Measurements from ENCODE around the gene AIG1.
"Not testable (repeated sequence)": the region's sequence is repeated elsewhere in the genome, so short reads cannot be mapped to it uniquely, and the experiment has no call there.

Gene AIG1

GRCh38 chr6:143074101-143074500, 13.4 kb downstream of the AIG1 start:
- in situ Hi-C loops (cut with HindIII; ENCODE audit: low sequenced_read_pairs), result no loop called here
- H3K4me3 ChIP-seq (ENCODE audit: low read depth, low read length), result no peak overlapping the region
- no peak for DNase-seq (ENCODE audit: low read depth, low spot score)
- TF ChIP-seq, protein P1, sequence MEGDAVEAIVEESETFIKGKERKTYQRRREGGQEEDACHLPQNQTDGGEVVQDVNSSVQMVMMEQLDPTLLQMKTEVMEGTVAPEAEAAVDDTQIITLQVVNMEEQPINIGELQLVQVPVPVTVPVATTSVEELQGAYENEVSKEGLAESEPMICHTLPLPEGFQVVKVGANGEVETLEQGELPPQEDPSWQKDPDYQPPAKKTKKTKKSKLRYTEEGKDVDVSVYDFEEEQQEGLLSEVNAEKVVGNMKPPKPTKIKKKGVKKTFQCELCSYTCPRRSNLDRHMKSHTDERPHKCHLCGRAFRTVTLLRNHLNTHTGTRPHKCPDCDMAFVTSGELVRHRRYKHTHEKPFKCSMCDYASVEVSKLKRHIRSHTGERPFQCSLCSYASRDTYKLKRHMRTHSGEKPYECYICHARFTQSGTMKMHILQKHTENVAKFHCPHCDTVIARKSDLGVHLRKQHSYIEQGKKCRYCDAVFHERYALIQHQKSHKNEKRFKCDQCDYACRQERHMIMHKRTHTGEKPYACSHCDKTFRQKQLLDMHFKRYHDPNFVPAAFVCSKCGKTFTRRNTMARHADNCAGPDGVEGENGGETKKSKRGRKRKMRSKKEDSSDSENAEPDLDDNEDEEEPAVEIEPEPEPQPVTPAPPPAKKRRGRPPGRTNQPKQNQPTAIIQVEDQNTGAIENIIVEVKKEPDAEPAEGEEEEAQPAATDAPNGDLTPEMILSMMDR (IDR thresholded peaks at IDR 0.05; ENCODE audit: low read depth, low read length), result no peak

GRCh38 chr6:143074670-143075318, 14.1 kb downstream of the AIG1 start:
- TF ChIP-seq, protein P1 (IDR thresholded peaks at IDR 0.05; ENCODE audit: low read depth, low read length), result no peak
- no peak overlapping the region for H3K4me3 ChIP-seq (ENCODE audit: low read depth, low read length)
- no peak for DNase-seq (ENCODE audit: low read depth, low spot score)
- in situ Hi-C loops (cut with HindIII; ENCODE audit: low sequenced_read_pairs), result no loop called here

DNA sequence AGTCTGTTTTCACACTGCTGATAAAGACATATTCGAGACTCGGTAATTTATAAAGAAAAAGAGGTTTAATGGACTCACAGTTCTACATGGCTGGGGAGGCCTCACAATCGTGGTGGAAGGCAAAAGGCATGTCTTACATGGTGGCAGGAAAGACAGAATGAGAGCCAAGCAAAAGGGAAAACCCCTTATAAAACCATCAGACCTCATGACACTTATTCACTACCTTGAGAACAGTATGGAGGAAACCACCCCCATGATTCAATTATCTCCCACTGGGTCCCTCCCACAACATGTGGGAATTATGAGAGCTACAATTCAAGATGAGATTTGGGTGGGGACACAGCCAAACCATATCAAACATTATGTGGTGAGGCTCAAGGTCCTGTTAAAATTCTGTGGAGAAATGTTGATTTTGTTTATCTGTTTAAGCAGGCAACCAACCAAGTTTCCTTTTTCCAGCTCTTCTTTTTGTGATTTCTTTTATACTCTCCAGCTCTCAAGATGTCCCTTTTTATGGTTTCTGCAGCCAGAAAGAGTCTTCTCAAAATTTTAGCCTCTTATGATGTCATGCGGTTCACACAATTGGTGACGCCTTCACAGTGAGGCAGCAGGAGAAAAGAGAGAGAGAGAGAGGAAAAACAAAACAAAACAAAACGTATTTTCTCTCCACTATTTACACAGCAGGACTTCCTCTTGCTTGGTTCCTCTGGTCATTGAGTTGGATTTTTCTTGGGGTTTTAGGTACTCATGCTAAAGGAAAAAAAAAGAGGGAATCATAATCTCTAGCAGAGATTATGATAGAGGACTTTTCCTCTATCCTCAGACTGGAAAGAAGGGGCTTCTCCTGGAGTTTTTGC, 18.0 kb downstream of the AIG1 start:
- no peak overlapping the region for H3K4me3 ChIP-seq (ENCODE audit: low read depth, low read length)
- DNase-seq (ENCODE audit: low read depth, low spot score), result peak; percentile 36
- TF ChIP-seq, protein P1 (IDR thresholded peaks at IDR 0.05; ENCODE audit: low read depth, low read length), result no peak
- in situ Hi-C loops (cut with HindIII; ENCODE audit: low sequenced_read_pairs), result no loop called here

DNA sequence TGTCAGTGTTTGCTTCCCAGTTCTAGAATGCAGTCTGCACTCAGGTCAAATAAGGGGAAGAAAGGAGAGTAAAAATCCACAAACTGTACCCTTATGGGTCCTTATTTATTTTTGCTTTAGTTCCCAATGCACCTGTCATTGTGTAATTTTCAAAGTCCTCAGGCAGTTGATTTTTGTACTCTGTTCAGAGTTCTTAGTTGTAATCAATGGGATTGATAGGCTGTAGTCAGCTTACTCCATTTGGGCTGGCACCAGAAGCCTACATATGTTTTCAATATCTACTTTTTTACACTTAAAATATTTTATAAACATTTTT, 18.6 kb downstream of the AIG1 start:
- DNase-seq (ENCODE audit: low read depth, low spot score), result no peak
- TF ChIP-seq, protein P1 (IDR thresholded peaks at IDR 0.05; ENCODE audit: low read depth, low read length), result no peak
- in situ Hi-C loops (cut with HindIII; ENCODE audit: low sequenced_read_pairs), result no loop called here
- no peak overlapping the region for H3K4me3 ChIP-seq (ENCODE audit: low read depth, low read length)

DNA sequence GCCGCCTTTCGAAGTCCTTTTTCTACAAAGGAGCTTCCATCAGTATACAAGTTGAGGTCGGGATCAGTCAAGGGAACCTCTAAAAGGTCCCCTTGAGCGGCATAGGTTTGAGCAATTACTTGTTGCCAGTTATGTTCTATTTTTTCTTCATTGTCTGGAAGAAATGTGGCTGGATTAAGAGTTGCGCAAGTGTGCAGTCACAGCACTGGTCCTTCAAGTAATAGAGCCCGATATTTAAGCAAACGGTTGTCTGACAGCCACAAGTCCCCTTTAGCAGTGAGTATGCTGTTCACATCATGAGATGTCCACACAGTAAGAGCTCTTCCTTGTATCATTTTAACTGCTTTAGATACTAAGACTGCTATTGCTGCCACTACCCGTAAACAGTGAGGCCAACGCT, 21.6 kb downstream of the AIG1 start:
- H3K4me3 ChIP-seq (ENCODE audit: low read depth, low read length); DNase-seq (ENCODE audit: low read depth, low spot score); in situ Hi-C loops (cut with HindIII; ENCODE audit: low sequenced_read_pairs): not testable (repeated sequence)

DNA sequence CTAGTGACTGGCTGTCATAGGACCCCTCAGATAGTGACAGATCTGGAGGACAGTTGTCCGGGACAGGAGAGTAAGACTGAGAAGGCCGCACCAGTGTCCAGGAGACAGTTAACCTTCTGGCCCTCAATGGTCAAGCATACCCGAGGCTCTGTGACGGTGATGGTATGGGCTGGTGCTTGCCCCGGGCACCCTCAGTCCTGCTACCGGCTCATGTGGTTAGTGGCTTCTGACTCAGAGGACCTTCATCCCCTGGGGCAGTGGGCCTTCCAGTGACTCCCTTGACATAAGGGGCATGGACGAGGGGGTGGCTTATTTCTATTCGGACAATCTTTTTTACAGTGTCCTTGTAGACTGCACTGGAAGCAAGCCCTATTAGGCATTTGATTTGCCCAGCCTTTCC, 23.3 kb downstream of the AIG1 start:
- DNase-seq (ENCODE audit: low read depth, low spot score); in situ Hi-C loops (cut with HindIII; ENCODE audit: low sequenced_read_pairs); H3K4me3 ChIP-seq (ENCODE audit: low read depth, low read length): not testable (repeated sequence)

DNA sequence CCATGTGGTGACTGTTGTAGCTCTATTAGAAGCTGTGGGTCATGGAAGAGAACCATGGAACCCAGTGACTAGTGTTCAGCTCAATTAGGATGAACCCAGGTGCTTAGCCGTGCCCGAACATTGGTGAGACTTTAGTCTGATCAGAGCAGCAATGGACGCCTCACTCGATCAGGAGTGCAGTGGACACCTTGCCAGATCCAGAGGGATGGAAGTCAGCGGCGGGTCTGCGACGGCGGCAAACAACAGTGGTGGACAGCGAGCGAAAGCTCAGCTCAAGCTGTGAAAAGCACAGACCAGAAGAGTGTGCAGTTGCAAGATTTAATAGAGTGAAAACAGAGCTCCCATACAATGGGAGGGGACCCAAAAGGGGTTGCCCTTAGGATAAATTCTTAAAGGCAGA, 26.6 kb downstream of the AIG1 start:
- DNase-seq (ENCODE audit: low read depth, low spot score); H3K4me3 ChIP-seq (ENCODE audit: low read depth, low read length); in situ Hi-C loops (cut with HindIII; ENCODE audit: low sequenced_read_pairs): not testable (repeated sequence)

DNA sequence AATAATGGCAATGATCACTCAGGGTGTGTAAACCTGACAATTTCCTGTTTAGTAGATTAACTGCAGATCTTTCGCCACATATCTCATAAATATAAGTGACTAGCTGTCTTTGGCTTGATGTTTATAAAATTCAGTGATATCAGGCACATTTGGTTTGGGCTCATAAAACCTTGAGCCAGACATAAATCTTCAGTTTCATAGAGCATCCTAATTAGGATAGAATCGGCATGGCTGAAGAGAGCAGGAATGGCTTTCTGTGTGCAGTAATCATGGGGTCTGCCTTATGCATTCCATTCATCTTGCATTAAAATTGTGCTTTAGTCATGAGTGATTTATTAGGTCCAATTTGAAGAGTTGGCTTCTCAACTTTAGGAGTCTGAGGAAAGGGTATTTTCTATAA, 27.2 kb downstream of the AIG1 start:
- DNase-seq (ENCODE audit: low read depth, low spot score), result no peak
- TF ChIP-seq, protein P1 (IDR thresholded peaks at IDR 0.05; ENCODE audit: low read depth, low read length), result no peak
- H3K4me3 ChIP-seq (ENCODE audit: low read depth, low read length), result no peak overlapping the region
- in situ Hi-C loops (cut with HindIII; ENCODE audit: low sequenced_read_pairs), result no loop called here
